ENCODE data around the gene TFEB.

The TFEB gene

GRCh38 chr6:41672816-41673703, 62.3 kb downstream of the TFEB start:
- TF ChIP-seq ZFX (IDR thresholded peaks at IDR 0.05; ENCODE audit: borderline replicate concordance), result no peak
- TF ChIP-seq, protein P1, sequence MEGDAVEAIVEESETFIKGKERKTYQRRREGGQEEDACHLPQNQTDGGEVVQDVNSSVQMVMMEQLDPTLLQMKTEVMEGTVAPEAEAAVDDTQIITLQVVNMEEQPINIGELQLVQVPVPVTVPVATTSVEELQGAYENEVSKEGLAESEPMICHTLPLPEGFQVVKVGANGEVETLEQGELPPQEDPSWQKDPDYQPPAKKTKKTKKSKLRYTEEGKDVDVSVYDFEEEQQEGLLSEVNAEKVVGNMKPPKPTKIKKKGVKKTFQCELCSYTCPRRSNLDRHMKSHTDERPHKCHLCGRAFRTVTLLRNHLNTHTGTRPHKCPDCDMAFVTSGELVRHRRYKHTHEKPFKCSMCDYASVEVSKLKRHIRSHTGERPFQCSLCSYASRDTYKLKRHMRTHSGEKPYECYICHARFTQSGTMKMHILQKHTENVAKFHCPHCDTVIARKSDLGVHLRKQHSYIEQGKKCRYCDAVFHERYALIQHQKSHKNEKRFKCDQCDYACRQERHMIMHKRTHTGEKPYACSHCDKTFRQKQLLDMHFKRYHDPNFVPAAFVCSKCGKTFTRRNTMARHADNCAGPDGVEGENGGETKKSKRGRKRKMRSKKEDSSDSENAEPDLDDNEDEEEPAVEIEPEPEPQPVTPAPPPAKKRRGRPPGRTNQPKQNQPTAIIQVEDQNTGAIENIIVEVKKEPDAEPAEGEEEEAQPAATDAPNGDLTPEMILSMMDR (IDR thresholded peaks at IDR 0.05), result no peak
- no peak overlapping the region for H3K27ac ChIP-seq

DNA sequence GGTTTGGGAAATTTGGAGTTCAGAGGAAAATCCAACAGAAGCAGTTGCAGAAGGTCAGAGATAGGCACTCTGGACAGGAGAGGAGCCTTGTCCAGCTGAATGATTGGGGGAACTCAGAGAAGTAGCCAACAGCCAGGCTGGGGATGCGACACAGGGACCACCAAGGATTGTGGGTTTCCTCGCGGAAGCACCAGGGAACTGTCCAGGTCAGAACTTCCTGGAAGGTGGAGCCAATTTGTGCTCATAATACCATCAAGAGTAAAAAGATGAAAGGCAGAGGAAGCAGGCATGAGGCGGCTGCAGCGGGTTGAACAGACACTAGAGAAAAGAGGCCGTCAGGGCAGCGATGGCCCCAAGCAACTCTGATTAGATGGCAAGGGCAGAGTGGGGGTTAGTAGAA, 63.4 kb downstream of the TFEB start:
- no peak for TF ChIP-seq ZFX (IDR thresholded peaks at IDR 0.05; ENCODE audit: borderline replicate concordance)
- TF ChIP-seq, protein P1 (IDR thresholded peaks at IDR 0.05), result no peak
- no peak overlapping the region for H3K27ac ChIP-seq

- no peak overlapping the region for H3K27ac ChIP-seq
- TF ChIP-seq, protein P1 (IDR thresholded peaks at IDR 0.05), result no peak
Observed at GRCh38 chr6:41671376-41671775, 64.0 kb downstream of the TFEB start.

DNA sequence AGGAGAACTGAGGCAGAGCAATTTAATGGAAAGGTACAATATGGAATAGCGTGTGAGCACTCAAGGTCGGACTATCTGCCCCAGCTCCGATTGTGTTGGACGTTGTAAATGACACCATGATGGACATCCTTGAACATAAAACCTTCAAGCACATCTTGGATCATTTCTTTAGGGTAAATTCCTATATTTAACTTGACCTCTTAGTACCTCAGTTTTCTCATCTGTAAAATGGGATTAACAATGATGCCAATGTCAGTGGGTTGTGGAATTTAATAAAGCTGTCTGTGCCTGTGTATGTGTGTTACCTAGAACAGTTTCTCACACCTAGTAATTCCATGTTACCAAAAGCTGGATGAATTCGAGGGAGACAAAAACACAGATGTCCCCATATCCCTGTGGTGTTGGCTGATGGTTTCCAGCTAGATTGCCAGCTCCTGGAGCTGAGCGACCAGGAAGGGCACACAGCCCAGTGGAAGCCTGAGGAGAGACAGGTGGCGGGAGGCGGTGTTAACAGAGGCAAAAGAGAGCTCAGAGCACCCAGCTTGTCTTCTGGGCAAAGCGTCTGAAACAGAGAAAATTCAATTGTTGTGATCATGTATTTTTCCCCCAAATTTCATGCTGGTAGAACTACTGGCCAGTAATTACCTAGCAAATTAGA, 64.6 kb downstream of the TFEB start:
- no peak overlapping the region for H3K27ac ChIP-seq
- TF ChIP-seq, protein P1 (IDR thresholded peaks at IDR 0.05), result no peak
- TF ChIP-seq ZFX (IDR thresholded peaks at IDR 0.05; ENCODE audit: borderline replicate concordance), result no peak

DNA sequence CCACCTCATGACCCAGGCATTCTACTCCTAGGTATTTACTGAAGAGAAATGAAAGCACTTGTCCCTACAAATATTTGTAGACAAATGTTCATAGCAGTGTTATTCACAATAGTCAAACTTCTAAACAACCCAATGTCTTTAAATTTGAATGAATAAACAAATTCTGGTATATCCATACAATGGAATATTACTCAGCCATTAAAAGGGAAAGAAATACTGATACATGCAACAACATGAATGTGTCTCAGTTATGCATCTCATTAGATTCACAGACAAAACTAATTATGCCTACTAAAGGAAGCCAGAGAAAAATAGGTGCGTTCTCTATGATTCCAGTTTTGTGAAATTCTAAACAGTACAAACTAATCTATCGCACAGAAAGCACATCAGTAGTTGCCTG, 66.4 kb downstream of the TFEB start:
- TF ChIP-seq, protein P1 (IDR thresholded peaks at IDR 0.05), result no peak
- TF ChIP-seq ZFX (IDR thresholded peaks at IDR 0.05; ENCODE audit: borderline replicate concordance), result no peak
- no peak overlapping the region for H3K27ac ChIP-seq

GRCh38 chr6:41667195-41667594, 68.2 kb downstream of the TFEB start:
- no peak overlapping the region for H3K27ac ChIP-seq
- TF ChIP-seq ZFX (IDR thresholded peaks at IDR 0.05; ENCODE audit: borderline replicate concordance), result no peak
- TF ChIP-seq, protein P1 (IDR thresholded peaks at IDR 0.05), result no peak

GRCh38 chr6:41664271-41664670, 71.1 kb downstream of the TFEB start:
- H3K27ac ChIP-seq, result no peak overlapping the region
- no peak for TF ChIP-seq ZFX (IDR thresholded peaks at IDR 0.05; ENCODE audit: borderline replicate concordance)
- TF ChIP-seq, protein P1 (IDR thresholded peaks at IDR 0.05), result no peak

All from 22Rv1 (cell line).